Esophagus muscularis mucosa (tissue), 4 donors: Measurements from ENCODE around the gene RUNX1. TPM values are rescaled to one million over a fixed set of nuclear protein-coding genes. Genes with fewer than 3 reads are reported as not detected.

Experiments
- DNase-seq: peaks from one replicate; pipeline ENCODE4 v3.0.0-alpha.2; 2017; ENCODE audit errors: extremely low spot score
- H3K27ac ChIP-seq, 4 donors: fragments of 200-600 bp; sonication (generic); replicated peaks in 1 of 4; 1 replicate in 3 of 4; 2 replicates in 1 of 4; pipeline ENCODE4 v1.5.1; 2016 to 2019; ENCODE audit warnings: mild to moderate bottlenecking in 1 of 4
- H3K27me3 ChIP-seq, 4 donors: fragments of 200-600 bp; sonication (generic); one replicate each; pipeline versions ENCODE4 v1.5.1 to v1.6.0; 2016 to 2019
- H3K36me3 ChIP-seq, 4 donors: fragments of 200-600 bp; sonication (generic); one replicate each; pipeline ENCODE4 v1.5.1; 2016 to 2019
- H3K4me1 ChIP-seq, 4 donors: fragments of 200-600 bp; sonication (generic); one replicate each; pipeline ENCODE4 v1.5.1; 2016 to 2019
- H3K4me3 ChIP-seq, 4 donors: fragments of 200-600 bp; sonication (generic); 1 replicate in 2 of 4; 2 replicates in 2 of 4; pipeline ENCODE4 v1.5.1; 2016 to 2019; ENCODE audit warnings: mild to moderate bottlenecking in 4 of 4, moderate library complexity in 1 of 4
- H3K9me3 ChIP-seq, 4 donors: fragments of 200-600 bp; sonication (generic); 1 replicate in 3 of 4; 2 replicates in 1 of 4; pipeline ENCODE4 v1.5.1; 2016 to 2019
- EP300 ChIP-seq: sonication (generic); formaldehyde crosslinking; IDR thresholded peaks from one replicate; pipeline ENCODE4 v1.6.1; 2017; ENCODE audit warnings: antibody characterized with exemption
- POLR2A ChIP-seq: fragments of 450-650 bp; IDR thresholded peaks from one replicate; pipeline ENCODE4 v1.6.1; 2017; ENCODE audit warnings: antibody characterized with exemption, moderate library complexity, mild to moderate bottlenecking, low read depth
- POLR2AphosphoS5 ChIP-seq, 2 donors: sonication (generic); formaldehyde crosslinking; IDR thresholded peaks; one replicate each; pipeline ENCODE4 v1.6.1; 2017; ENCODE audit warnings: antibody characterized with exemption in 2 of 2
- WGBS: methylation state at CpG from one replicate; pipeline ENCODE4 v1.1.5; 2018; 5-methylcytosine and 5-hydroxymethylcytosine counted together
- intact Hi-C: fragments of 100-400 bp; cut with DNase I; formaldehyde crosslinking; loops from one replicate; pipeline ENCODE4 v1.15.1; 2023
- total RNA-seq, 4 donors: library from RNA; depleted of rRNA; stranded (reverse); fragments of >200 nt; gene quantifications; one replicate each; pipeline versions ENCODE4 v1.1.0 to v1.2.1, GENCODE V29; 2016
- TF ChIP-seq, protein P1 (sequence below), 3 experiments: fragments of 200-600 bp in 2 of 3; fragments of 450-650 bp in 1 of 3; sonication (generic) in 2 of 3; IDR thresholded peaks; one replicate each; pipeline ENCODE4 v1.5.1; 2017 to 2019; ENCODE audit warnings: antibody characterized with exemption in 3 of 3, mild to moderate bottlenecking in 2 of 3, moderate library complexity in 1 of 3

The RUNX1 gene
- total RNA-seq, 4 donors from 2014 or later, result 3.7 to 10.9 (median 5.6) TPM

DNA sequence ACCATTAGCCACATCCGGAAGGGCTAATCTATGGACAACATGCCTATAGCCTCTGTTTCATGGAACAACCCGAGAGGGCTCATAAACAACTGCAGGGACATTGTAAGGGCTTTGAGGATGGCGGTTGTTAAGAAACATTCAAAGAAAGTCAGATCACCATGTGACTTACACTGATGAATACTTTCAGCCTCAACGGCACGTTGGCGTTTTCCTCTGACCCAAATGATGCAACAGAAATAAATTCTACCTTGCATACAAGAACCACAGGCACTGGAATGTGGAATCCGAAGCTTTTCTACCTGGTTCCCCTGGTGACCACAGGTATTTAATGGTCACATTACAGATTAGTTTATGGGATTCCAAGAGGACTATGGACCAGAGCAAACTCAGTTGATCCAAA lies 273.3 kb downstream of the RUNX1 start:
- DNase-seq, result peak; percentile 74
- TF ChIP-seq EP300 (no peak), POLR2A (no peak), POLR2AphosphoS5 (IDR thresholded peaks at IDR 0.05) (no peak)
- TF ChIP-seq, protein P1, sequence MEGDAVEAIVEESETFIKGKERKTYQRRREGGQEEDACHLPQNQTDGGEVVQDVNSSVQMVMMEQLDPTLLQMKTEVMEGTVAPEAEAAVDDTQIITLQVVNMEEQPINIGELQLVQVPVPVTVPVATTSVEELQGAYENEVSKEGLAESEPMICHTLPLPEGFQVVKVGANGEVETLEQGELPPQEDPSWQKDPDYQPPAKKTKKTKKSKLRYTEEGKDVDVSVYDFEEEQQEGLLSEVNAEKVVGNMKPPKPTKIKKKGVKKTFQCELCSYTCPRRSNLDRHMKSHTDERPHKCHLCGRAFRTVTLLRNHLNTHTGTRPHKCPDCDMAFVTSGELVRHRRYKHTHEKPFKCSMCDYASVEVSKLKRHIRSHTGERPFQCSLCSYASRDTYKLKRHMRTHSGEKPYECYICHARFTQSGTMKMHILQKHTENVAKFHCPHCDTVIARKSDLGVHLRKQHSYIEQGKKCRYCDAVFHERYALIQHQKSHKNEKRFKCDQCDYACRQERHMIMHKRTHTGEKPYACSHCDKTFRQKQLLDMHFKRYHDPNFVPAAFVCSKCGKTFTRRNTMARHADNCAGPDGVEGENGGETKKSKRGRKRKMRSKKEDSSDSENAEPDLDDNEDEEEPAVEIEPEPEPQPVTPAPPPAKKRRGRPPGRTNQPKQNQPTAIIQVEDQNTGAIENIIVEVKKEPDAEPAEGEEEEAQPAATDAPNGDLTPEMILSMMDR (IDR thresholded peaks at IDR 0.05), result no peak
- Histone ChIP-seq H3K4me3 (no peak overlapping the region), H3K27ac (no peak overlapping the region), H3K27me3 (peaks cover 0 to 6% (median 0%) of the 10 kb centered on the region in 4 donors), H3K36me3 (no peaks in the 10 kb centered on the region), H3K9me3 (no peaks in the 10 kb centered on the region), H3K4me1 (no peaks in the 10 kb centered on the region)
- intact Hi-C loops, result no loop called here
- 90% methylated on average over 7 of the region's 7 CpGs for WGBS

DNA sequence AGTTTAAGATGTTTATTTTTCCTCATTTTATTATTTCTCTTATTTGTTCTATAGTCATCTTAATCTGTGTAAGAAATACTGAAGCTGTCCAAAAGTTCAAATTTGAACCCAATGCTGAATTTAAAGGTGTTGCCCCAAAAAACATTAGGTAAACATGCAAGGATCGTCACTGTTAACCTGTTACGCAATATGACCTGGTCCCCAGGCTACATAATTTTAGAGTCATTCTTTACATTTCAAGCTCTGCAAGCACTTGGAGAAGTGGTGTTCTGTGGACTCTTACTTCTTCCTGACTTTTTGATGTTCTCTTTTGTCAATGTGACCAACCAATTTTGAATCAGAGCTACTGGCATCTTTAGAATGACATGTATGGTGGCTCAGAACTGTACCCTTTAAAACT lies 274.4 kb downstream of the RUNX1 start:
- no peak overlapping the region for H3K4me3 ChIP-seq
- H3K27ac ChIP-seq, result no peak overlapping the region
- WGBS, result 71% methylated on average over 2 of the region's 2 CpGs
- DNase-seq, result no peak
- no peaks in the 10 kb centered on the region for H3K4me1 ChIP-seq
- TF ChIP-seq POLR2A (no peak), POLR2AphosphoS5 (IDR thresholded peaks at IDR 0.05) (no peak)
- no peaks in the 10 kb centered on the region for H3K9me3 ChIP-seq
- intact Hi-C loops, result no loop called here
- no peaks in the 10 kb centered on the region for H3K27me3 ChIP-seq
- no peaks in the 10 kb centered on the region for H3K36me3 ChIP-seq

GRCh38 chr21:34771512-34772028 lies 277.5 kb downstream of the RUNX1 start:
- Histone ChIP-seq H3K4me3 (no peak overlapping the region), H3K4me1 (no peaks in the 10 kb centered on the region), H3K27ac (no peak overlapping the region), H3K36me3 (no peaks in the 10 kb centered on the region), H3K9me3 (no peaks in the 10 kb centered on the region), H3K27me3 (no peaks in the 10 kb centered on the region)
- intact Hi-C loops, result no loop called here
- DNase-seq, result peak; percentile 60
- WGBS, result 74% methylated on average over 6 of the region's 6 CpGs
- TF ChIP-seq POLR2A (no peak), EP300 (no peak), POLR2AphosphoS5 (IDR thresholded peaks at IDR 0.05) (no peak)
- TF ChIP-seq, protein P1 (IDR thresholded peaks at IDR 0.05), result no peak

DNA sequence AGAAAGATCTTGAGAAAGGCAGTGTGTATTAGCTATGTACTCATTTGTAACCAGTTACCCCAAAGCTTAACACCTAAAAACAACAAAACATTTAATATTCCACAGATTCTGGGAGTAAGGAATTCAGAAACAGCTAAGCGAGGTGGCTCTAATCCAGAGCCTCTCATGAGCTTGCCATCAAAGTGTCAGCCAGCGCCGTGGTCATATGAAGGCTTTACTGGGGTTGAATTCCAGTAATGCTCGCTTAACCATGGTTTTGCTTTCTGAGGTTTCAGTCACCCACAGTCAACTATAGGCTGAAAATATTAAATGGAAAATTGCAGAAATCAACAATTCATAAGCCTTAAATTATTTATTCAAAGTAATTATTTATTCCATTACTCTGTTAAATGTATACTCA lies 278.5 kb downstream of the RUNX1 start:
- Histone ChIP-seq H3K4me1 (no peaks in the 10 kb centered on the region), H3K9me3 (no peaks in the 10 kb centered on the region), H3K36me3 (no peaks in the 10 kb centered on the region), H3K4me3 (no peak overlapping the region), H3K27me3 (no peaks in the 10 kb centered on the region), H3K27ac (no peak overlapping the region)
- 80% methylated on average over 4 of the region's 4 CpGs for WGBS
- DNase-seq, result peak; percentile 31
- TF ChIP-seq POLR2AphosphoS5 (IDR thresholded peaks at IDR 0.05) (no peak), POLR2A (no peak), EP300 (no peak)
- TF ChIP-seq, protein P1 (IDR thresholded peaks at IDR 0.05), result no peak
- intact Hi-C loops, result no loop called here

DNA sequence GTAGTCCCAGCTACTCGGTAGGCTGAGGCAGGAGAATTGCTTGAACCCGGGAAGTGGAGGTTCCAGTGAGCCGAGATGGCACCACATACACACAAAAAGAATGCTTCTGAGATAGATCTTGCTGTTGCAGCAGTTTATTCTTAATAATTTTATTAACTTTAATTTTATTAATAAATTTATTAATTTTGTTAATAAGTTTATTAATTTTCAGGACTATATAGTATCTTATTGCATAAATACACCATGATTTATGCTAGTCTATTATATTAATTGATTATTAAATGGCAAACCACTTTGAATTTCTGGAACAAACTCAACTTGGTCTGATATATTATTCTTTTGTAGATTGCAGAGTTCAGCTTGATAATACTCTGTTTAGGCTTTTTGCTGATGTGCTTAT lies 280.8 kb downstream of the RUNX1 start:
- intact Hi-C loops, result no loop called here
- no peaks in the 10 kb centered on the region for H3K4me1 ChIP-seq
- no peak for DNase-seq
- H3K27ac ChIP-seq, result no peak overlapping the region
- 100% methylated on average over 3 of the region's 3 CpGs for WGBS
- H3K36me3 ChIP-seq, result no peaks in the 10 kb centered on the region
- H3K27me3 ChIP-seq, result no peaks in the 10 kb centered on the region
- TF ChIP-seq EP300 (no peak), POLR2A (no peak), POLR2AphosphoS5 (IDR thresholded peaks at IDR 0.05) (no peak)
- TF ChIP-seq, protein P1 (IDR thresholded peaks at IDR 0.05), result no peak
- H3K4me3 ChIP-seq, result no peak overlapping the region
- H3K9me3 ChIP-seq, result peaks cover 0 to 8% (median 3%) of the 10 kb centered on the region in 4 donors
